ENCODE results near the gene FOXO3. TPM values are rescaled to one million over a fixed set of nuclear protein-coding genes. Genes with fewer than 3 reads are reported as not detected.

Gene FOXO3
- total and polyA plus RNA-seq, 7 donors = 13.8 to 84.7 (median 66.4) TPM

GRCh38 chr6:108596956-108597355, 36.2 kb downstream of the FOXO3 start:
- TF ChIP-seq EP300 (IDR thresholded peaks at IDR 0.05) (no peak), CTCF (IDR thresholded peaks at IDR 0.05) (no peak), POLR2A (IDR thresholded peaks at IDR 0.05) (no peak), POLR2AphosphoS5 (IDR thresholded peaks at IDR 0.05) (no peak)
- Histone ChIP-seq H3K36me3 (no peaks in the 10 kb centered on the region), H3K4me3 (no peak overlapping the region), H3K27me3 (no peaks in the 10 kb centered on the region), H3K9me3 (no peaks in the 10 kb centered on the region), H3K27ac (peak overlapping the region in 2 of 4 donors; percentile 85 to 90), H3K4me1 (peaks cover 0 to 80% (median 77%) of the 10 kb centered on the region in 4 donors)
- intact Hi-C loops (cut with DNase I) = no loop called here
- DNase-seq = no peak

GRCh38 chr6:108597572-108598304, 37.0 kb downstream of the FOXO3 start:
- intact Hi-C loops (cut with DNase I) = no loop called here
- H3K4me1 ChIP-seq = peaks cover 0 to 72% (median 69%) of the 10 kb centered on the region in 4 donors

GRCh38 chr6:108598305-108598863, 37.7 kb downstream of the FOXO3 start:
- 70 to 80% methylated on average over 2 of the region's 2 CpGs for WGBS, 2 donors
- H3K4me3 ChIP-seq = no peak overlapping the region
- no peaks in the 10 kb centered on the region for H3K9me3 ChIP-seq
- TF ChIP-seq EP300 (IDR thresholded peaks at IDR 0.05) = peak in 3 of 4 donors; percentile 27 to 80 (median 73)
- peak; percentile 14 to 81 (median 70) for TF ChIP-seq POLR2AphosphoS5 (IDR thresholded peaks at IDR 0.05)
- no peak for TF ChIP-seq POLR2A (IDR thresholded peaks at IDR 0.05)
- TF ChIP-seq CTCF (IDR thresholded peaks at IDR 0.05) = no peak
- DNase-seq = no peak
- intact Hi-C loops (cut with DNase I) = no loop called here
- H3K4me1 ChIP-seq = peaks cover 0 to 66% (median 63%) of the 10 kb centered on the region in 4 donors
- no peaks in the 10 kb centered on the region for H3K36me3 ChIP-seq
- H3K27ac ChIP-seq = peak overlapping the region; percentile 56 to 90 (median 78)
- no peaks in the 10 kb centered on the region for H3K27me3 ChIP-seq

More at GRCh38 chr6:108597572-108598304, 37.0 kb downstream of the FOXO3 start:
- Histone ChIP-seq H3K27me3 (no peaks in the 10 kb centered on the region), H3K36me3 (no peaks in the 10 kb centered on the region), H3K4me3 (no peak overlapping the region), H3K27ac (peak overlapping the region; percentile 56 to 90 (median 78)), H3K9me3 (no peaks in the 10 kb centered on the region)
- TF ChIP-seq POLR2AphosphoS5 (IDR thresholded peaks at IDR 0.05) (peak in 1 of 4 donors; percentile 26), EP300 (IDR thresholded peaks at IDR 0.05) (no peak)
- DNase-seq = peak; percentile 69
- WGBS, 2 donors = 77 to 85% methylated on average over 5 of the region's 5 CpGs

GRCh38 chr6:108604156-108604555, 43.4 kb downstream of the FOXO3 start:
- Histone ChIP-seq H3K4me3 (no peak overlapping the region), H3K27ac (no peak overlapping the region), H3K36me3 (no peaks in the 10 kb centered on the region), H3K27me3 (no peaks in the 10 kb centered on the region), H3K9me3 (no peaks in the 10 kb centered on the region), H3K4me1 (peaks cover 0 to 52% (median 48%) of the 10 kb centered on the region in 4 donors)
- no peak for TF ChIP-seq POLR2A (IDR thresholded peaks at IDR 0.05)
- no peak for TF ChIP-seq CTCF (IDR thresholded peaks at IDR 0.05)
- TF ChIP-seq POLR2AphosphoS5 (IDR thresholded peaks at IDR 0.05) = no peak
- TF ChIP-seq EP300 (IDR thresholded peaks at IDR 0.05) = no peak
- no peak for DNase-seq
- intact Hi-C loops (cut with DNase I) = no loop called here
- 36 to 81% methylated on average over 5 of the region's 5 CpGs for WGBS, 2 donors

GRCh38 chr6:108606250-108606690, 45.6 kb downstream of the FOXO3 start:
- DNase-seq = no peak
- H3K27ac ChIP-seq = peak overlapping the region in 2 of 4 donors; percentile 35 to 46
- no peak for TF ChIP-seq POLR2A (IDR thresholded peaks at IDR 0.05)
- no peak for TF ChIP-seq EP300 (IDR thresholded peaks at IDR 0.05)
- TF ChIP-seq POLR2AphosphoS5 (IDR thresholded peaks at IDR 0.05) = no peak
- TF ChIP-seq CTCF (IDR thresholded peaks at IDR 0.05) = no peak
- no peaks in the 10 kb centered on the region for H3K27me3 ChIP-seq
- intact Hi-C loops (cut with DNase I) = no loop called here
- peaks cover 0 to 65% (median 61%) of the 10 kb centered on the region in 4 donors for H3K4me1 ChIP-seq
- H3K36me3 ChIP-seq = no peaks in the 10 kb centered on the region
- H3K9me3 ChIP-seq = no peaks in the 10 kb centered on the region
- H3K4me3 ChIP-seq = no peak overlapping the region
- 74 to 84% methylated on average over 3 of the region's 3 CpGs for WGBS, 2 donors
